HG03469 (cell line): Measurements from ENCODE around the gene CNGB1.
"Not testable (repeated sequence)": the region's sequence is repeated elsewhere in the genome, so short reads cannot be mapped to it uniquely, and the experiment has no call there.

ENCODE experiments used
- ATAC-seq: cut with Tn5 transposase; IDR thresholded peaks from one replicate; pipeline ENCODE4 v1.9.1; 2021; ENCODE audit warnings: mild to moderate bottlenecking, moderate library complexity, moderate number of reproducible peaks; ENCODE audit not compliant: unreplicated experiment

The CNGB1 gene

DNA sequence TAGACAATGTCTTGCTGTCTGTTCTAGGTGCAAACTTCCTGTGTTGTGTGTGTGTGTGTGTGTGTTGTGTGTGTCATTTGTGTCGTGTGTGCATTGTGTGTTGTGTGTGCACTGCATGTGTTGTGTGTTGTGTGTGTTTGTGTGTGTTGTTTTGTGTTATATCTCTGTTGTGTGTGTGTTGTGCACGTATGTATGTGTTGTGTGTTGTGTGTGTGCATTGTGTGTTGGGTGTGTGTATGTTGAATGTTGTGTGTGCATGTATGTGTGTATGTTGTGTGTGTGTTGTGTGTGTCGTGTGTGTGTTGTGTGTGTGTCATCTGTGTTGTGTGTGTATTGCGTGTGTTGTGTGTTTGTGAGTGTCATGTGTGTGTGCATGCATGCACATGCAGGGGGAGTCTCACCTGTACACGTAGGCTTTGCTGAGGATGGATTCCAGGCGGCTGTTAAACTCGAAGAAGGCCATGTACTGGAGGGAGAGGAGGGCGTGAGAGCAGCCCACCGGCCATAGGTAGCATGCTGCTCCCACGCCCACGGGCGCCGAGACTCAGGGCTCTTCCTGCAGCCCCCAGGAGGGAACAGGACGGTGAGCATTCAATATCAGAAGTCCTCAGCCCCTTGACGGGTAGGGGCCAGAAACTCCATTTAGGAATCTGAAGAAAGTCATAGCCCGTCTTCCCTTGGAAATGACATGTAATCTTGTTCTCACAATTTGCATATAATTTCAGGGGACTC, 58.2 kb downstream of the CNGB1 start:
- ATAC-seq: no peak

GRCh38 chr16:57911743-57912142, 59.2 kb downstream of the CNGB1 start:
- ATAC-seq: no peak

DNA sequence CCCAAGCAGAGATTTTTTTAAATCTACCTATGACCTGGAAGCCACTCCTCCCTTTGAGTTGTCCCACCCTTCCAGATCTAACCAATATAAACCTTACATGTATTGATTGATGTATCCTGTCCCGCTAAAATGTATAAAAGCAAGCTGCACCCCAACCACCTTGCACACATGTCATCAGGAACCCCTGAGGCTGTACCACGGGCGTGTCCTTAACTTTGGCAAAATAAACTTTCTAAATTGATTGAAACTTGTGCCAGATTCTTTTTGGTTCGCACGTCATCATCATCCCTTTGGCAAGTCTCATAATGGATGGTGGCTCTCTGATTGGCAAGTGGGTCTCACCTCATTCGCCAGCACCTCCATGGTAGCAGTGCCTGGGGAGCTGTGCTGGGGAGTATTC, 60.2 kb downstream of the CNGB1 start:
- no peak for ATAC-seq

DNA sequence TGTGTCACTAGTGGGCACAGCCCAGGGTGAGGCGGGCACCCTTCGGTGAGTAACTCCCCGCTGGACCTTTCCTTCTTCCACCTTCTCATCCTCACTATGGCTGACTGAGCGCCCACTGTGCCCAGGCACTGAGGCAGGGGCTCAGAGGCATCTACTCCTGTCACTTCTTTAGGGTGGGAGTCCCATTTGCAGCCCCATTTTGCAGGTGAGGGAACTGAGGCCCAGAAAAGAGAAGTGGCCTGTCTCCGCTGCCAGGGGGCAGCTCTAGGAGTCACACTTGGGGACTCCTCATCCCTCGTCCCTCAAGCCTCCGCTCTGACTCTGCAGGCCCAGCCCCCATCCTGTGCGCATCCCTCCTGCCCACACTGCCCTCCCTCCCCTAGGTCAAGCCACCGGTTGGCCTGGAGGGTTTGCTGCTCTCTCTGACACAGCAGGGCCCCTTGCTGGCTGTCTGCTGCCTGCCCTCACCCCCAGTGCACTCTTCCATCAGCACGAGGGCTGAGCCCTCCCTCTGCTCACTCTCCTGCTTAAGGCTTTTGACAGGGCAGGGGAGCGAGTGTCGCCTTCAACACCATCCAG, 62.4 kb downstream of the CNGB1 start:
- ATAC-seq: no peak

GRCh38 chr16:57906382-57907316, 64.3 kb downstream of the CNGB1 start:
- no peak for ATAC-seq

DNA sequence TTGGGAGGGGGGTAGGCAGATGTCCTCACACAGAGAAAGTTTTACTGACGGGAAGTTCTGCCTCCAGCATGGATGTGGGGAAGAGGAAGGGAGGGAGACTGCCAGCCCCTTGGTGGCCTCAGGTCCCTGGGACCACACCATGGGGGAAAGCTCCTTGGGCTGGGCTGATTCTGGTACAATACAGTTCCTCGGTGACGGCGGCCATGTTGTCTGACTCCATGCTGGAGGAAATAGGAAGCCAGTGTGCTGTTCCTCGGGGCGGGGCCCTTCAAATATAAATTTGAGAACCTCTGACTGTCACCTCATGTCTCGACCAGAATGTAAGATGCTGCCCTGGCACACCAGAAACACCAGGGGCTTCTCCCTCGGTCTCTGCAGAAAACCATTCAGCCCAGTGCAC, 66.8 kb downstream of the CNGB1 start:
- no peak for ATAC-seq

DNA sequence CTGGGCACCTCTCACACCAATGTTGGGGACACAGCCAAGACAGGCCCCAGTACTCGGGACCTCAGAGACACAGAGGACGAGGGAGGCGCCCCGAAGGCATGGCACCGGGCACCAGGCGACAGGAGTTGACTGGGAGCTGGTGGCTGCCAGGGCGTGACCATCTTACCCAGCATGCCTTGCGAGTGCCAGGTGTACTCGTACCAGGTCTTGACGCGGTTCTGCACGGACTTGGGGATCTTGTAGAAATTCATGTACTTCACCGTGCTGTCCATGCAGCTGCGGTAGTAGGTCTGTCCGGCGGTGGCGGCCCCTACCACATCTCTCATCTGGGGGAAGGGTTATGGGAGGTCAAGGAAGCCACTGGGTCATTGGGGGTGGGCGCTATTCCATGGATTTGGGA, 67.3 kb downstream of the CNGB1 start:
- no peak for ATAC-seq

DNA sequence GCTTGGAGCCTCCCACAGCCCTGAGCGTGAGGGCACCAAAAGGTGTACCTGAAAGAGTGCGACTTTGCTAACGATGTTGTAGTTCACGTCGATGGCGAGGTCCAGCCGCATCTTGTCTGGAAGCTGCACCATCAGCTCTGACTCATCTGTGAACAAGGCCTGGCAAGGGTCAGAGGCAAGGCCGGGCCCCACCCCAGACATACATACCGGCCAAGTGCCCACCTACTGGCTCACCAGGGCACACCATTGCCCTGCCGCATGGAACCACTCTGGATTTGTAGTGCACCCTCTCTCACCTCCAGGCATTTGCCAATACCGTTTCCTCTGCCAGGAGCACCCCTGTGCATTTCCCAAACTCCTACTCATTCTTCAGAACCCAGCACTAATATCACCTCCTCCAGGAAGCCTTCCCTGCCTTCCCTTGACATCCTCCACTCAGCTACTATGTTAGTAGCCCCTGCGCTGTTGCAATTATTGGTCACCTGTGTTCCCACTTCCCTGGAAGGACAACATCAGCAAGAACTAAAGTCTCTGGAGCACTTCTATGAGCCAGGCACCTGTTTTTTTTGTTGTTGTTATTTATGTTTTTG, 69.4 kb downstream of the CNGB1 start:
- no peak for ATAC-seq

DNA sequence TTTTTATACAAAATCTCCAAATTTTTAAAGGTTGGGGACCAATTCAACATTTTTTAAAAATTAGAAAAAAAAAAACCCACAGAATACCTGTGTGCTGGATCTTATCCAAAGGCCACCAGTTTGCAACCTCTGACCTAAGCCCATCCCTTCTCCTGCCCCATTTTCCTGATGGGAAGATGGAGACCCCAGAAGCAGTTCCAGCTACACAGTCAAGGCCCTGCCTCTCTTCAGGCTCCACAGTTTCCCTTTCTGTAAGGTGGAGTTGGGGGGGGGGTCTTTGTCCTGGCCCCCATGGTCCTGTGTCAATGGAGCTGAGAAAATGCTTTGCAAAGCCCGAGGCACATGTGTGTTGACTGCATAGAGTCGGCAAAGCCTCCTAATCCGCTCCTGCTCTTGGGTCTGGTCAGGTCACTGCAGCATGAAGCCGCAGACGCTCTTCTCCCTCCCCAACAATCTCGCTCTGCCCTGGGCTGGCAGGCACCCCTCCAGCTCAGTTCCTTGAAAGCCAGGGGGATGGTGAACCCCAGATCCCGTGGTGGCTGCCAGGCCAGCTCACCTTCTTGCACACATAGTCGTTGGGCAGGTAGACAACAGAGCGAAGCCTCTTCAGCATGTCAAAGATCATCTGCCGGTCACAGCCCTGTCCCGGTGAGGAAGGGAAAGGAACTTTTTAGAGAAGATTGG, 70.0 kb downstream of the CNGB1 start:
- no peak for ATAC-seq

GRCh38 chr16:57899771-57900661, 70.9 kb downstream of the CNGB1 start:
- no peak for ATAC-seq

DNA sequence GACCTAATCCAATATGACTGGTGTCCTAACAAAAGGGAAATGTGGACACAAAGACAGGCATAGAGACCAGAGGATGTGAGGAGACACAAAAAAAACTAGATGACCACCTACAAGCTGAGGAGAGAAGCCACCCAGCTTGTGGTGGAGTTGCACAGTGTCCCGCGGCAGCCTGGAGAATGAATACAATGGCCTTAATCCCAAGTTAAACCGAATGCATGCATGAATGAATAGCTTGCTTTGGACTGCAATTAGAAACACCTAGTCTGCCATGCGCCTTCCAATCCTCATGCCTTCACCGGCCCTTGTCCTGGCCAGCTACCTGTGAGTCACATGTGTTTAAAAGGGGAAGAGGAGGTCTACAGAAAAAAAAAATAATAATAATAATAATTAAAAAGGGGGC, 72.0 kb downstream of the CNGB1 start:
- ATAC-seq: no peak

GRCh38 chr16:57897996-57898395, 72.9 kb downstream of the CNGB1 start:
- no peak for ATAC-seq

GRCh38 chr16:57897053-57897784, 73.7 kb downstream of the CNGB1 start:
- ATAC-seq: no peak

DNA sequence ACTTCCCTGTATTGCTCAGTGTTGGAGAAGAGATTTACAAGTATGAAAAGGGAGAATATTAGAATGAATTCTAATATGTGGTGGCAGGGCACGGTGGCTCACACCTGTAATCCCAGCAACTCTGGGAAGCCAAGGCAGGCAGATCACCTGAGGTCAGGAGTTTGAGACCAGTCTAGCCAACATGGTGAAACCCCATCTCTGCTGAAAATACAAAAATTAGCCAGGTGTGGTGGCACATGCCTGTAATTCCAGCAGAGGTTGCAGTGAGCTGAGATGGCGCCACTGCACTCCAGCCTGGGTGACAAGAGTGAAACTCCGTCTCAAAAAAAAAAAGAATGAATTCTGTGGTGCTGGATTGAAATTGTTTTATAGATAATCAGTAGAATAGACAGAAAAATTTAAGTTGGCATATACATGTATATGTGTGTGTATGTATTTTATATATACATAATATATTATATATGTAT, 75.8 kb downstream of the CNGB1 start:
- ATAC-seq: not testable (repeated sequence)

GRCh38 chr16:57894390-57895080, 76.4 kb downstream of the CNGB1 start:
- ATAC-seq: no peak

DNA sequence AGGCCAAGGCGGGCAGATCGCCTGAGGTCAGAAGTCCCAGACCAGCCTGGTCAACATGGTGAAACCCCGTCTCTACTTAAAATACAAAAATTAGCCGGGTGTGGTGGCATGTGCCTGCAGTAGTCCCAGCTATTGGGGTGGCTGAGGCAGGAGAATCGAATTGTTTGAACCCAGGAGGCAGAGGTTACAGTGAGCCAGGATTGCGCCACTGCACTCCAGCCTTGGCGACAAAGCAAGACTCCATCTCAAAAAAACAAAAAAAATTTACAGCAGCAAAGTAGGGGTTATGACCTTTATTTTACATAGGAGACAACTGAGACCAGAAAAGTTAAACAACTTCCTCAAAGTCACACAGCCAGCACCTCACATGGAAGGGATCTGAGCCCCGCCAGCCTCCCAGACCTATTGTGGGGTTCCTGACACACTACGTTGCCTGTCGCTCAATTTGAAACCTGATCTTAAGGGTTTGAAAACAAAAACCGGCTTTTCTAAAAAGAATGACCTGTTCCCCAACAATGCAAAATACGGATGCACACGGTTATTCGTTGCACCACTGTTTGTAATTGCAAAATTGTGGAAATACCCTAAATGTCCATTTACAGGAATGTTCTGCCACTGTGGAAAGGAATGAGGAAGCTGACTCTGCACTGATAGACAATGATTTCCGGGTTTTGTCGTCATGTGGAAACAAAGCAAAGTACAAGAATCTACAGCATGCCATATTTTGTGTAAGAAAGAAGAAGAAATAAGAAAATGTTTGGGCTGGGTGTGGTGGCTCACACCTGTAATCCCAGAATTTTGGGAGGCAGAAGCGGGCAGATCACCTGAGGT, 77.2 kb downstream of the CNGB1 start:
- ATAC-seq: no peak

GRCh38 chr16:57893217-57893558, 77.7 kb downstream of the CNGB1 start:
- ATAC-seq: no peak
